IPS-NIHi7 (cell line): ENCODE results near the gene MBD3.

Experiments
- DNase-seq: peaks from one replicate; pipeline ENCODE4 v3.0.0; 2012; ENCODE audit warnings: mixed read lengths; ENCODE audit errors: extremely low spot score

The MBD3 gene

DNA sequence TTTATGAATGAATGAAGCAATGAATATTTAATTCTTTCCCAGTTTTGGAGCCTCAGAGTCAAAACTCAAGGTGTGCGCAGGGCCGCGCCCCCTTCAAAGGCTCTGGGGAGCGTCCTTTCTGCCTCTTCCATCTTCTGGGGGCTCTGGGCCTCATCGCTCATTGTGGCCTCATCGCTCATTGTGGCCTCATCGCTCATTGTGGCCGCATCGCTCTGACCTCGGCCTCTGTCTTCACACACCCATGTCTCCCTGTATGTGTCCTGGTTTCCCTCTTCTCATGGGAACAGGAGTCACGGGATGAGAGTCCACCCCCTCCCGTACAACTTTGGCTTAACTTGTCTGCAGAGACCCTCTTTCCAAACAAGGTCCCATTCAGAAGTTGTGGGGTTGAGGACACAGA is 21.3 kb downstream of the MBD3 start:
- no peak for DNase-seq

DNA sequence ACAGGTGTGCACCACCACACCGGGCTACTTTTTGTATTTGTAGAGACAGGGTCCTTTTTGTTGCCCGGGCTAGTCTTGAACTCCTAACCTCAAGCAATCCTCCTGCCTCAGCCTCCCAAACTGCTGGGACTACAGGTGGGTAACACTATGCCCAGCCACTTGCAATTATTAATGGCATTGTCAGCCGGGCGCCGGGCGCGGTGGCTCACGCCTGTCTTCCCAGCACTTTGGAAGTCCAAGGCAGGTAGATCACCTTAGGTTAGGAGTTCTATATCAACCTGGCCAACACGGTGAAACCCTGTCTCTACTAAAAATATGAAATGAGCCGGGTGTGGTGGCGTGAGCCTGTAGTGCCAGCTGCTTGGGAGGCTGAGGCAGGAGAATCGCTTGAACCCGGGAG is 21.8 kb downstream of the MBD3 start:
- DNase-seq, result no peak

DNA sequence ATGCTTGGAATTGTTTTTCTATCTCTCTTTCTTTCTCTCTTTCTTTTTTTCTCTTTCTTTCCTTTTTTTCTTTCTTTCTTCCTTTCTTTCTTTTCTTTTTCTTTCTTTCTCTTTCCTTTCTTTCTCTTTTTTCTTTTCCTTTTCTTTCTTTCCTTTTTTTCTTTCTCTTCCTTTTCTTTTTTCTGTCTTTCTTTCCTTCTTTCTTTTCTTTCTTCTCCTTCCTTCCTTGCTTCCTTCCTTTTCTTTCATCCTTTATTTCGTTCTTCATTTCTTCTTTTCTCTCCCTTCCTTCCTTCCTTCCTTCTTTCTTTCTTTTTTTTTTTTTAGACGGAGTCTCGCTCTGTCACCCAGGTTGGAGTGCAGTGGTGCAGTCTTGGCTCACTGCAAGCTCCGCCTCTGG is 22.7 kb downstream of the MBD3 start:
- no peak for DNase-seq

DNA sequence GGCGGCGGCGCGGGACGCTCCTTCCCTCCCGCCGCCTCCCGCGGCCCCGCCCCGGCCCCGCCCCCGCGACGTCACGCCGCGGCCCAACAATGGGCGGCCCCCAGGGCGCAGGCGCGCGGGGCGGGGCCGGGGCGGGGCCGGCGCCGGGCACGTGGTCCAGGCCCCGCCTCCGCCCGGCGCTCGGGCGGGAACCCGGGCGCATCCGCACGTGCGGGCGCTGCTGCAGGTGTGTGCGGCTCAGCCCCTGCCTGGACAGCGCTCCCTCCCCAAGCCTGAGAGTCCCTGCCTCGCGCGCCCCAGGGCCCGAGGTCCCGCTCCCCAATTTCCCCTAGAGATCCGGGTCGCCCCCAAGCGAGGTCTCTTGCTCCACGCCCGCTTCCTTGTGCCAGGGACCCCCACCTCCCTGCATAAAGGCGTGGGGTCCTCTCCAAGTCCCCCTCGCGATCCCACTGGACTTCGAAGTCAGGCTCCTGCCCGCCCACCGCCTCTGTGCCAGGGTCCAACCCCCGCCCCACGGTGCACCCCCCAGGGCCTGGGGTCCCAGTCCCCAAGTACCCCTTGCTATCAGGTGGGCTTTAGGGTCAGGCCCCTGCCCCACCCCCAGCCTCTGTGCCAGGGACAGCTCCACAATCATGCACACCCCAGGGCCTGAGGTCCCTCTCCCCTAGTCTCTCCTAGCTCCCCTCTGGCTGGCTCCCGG is 24.2 kb downstream of the MBD3 start, which contains the start of gene MEX3D:
Gene MEX3D, minus strand, starts transcription at position 6 of the 700 bp plus-strand sequence. CDS start 267 bp downstream, outside the sequence.
- DNase-seq, result peak; percentile 96

DNA sequence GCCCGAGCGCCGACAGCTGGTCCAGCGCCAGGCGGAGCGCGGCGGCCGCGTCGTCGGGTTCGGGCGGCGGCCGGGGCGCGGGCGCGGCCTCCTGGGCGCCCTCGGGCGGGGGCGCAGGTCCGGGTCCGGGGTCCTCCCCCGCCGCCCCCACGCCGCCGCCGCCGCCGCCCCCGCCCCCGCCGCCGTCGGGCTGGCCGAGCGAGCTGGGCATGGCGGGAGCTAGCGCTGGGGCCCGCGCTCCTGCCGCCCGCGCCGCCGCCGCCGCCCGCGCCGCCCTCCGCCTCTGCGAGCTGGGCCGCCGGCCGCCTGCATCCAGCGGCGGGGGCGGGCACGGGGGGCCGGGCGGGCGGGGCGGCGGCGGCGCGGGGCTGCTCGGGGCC is 24.8 kb downstream of the MBD3 start:
- no peak for DNase-seq

DNA sequence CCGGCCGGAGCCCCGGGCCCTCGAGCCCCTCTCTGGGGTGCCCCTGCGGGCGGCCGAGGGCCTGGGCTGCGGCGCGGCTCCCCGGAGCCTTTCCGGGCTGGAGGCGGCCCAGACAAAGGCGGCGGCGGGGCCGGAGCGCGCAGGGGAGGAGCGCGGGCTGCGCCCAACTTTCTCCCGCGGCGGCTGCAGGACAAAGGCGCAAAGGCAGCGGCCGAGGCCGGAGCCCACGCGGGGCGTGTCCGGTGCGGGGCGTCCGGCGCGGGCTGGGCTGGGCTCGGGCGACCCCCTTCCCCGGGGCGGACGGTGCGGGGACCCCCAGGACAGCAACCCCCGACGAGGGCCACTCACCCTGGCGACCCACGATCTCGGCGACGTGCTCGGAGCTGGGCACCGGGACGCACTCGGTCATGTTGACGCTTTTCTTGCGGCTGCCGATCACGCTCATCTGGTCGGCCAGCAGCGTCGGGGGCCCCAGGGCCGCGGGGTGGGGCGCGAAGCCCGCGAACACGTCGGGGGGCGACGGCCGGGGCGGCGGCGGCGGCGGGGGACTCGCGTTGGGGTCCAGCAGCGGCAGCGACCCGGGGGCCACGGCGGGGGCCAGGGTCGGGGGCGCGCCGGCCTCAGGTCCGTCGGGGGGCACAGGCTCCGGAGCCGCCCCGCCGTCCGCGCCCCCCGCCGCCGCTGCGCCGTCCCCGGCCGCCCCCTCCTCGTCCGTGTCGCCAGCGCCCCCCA is 25.4 kb downstream of the MBD3 start:
- DNase-seq, result no peak

DNA sequence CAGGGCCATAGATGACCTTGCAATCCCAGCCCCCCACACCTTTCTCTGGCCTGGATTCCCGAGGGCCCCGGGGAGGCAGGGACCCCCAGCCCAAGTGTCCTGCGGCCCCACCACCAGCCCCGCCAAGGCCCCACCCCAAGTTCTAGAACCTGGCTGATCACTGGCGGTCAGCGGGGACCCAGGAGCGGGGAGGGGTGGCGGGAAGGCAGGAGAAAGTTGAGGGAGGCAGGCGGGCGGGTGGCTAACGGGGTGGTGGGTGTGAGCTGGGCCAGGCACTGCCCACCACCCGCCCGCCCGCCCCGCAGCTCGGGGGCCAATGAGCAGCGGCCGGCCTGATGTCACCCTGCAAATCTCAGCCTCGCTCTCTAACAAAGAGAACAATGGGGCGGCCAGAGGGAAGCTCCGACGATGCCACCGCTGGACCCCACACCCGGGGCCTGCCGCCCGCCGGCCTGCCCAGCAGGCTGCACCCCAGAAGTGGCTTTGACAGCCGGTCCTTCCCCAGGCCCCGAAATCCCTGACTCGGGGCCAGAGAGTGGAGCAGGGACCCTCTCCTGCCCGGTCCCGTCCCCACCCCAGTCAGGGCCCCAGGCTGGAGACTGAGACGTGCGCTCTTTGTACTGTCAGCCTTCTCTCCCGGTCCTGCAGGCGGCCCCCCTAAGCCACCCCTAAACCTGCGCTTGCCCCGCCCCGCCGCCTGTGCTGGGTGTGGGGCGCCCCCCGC is 26.1 kb downstream of the MBD3 start:
- DNase-seq, result peak; percentile 95

DNA sequence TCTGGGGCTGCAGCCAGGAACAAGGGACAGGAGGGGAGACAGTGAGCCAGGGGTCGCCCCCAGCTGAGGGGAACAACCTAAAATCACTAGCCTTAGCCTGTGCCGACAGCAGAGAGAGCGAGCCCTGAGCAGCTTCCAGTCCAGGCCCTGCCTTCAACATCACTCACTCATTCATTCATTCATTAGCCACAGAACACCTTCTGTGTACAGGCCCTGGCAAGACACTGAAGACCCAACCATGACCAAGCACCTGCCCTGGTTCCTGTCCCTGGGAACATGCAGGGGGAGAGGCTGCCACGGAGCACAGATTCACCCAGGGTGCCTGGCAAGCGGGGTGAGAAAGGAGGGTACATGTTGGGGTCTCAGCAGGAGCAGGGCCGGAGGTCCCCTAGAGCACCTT is 29.4 kb downstream of the MBD3 start:
- no peak for DNase-seq

DNA sequence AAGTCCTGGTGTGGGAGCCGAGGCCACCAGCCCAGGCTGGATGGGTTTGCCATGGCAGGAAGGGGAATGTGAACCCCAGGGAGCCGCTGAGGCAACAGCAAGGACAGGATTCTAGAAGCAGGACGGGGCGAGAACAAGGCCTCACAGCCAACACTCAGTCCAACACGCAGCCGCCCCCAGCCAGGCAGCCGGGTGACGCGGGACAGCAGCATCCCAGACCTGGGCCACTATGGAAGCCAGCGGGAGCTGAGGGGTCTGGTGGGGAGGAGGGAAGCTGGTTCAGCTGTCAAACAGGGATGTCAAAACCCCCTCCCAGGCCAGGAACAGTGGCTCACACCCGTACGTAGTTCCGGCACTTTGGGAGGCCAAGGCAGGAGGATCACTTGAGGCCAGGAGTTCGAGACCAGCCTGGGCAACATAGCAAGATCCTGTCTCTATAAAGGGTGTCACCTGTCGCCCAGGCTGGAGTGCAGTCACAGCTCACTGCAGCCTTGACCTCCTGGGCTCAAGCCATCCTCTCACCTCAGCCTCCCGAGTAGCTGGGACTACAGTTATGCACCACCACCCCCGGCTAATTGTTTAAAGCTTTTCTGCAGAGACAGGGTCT is 31.3 kb downstream of the MBD3 start:
- no peak for DNase-seq

DNA sequence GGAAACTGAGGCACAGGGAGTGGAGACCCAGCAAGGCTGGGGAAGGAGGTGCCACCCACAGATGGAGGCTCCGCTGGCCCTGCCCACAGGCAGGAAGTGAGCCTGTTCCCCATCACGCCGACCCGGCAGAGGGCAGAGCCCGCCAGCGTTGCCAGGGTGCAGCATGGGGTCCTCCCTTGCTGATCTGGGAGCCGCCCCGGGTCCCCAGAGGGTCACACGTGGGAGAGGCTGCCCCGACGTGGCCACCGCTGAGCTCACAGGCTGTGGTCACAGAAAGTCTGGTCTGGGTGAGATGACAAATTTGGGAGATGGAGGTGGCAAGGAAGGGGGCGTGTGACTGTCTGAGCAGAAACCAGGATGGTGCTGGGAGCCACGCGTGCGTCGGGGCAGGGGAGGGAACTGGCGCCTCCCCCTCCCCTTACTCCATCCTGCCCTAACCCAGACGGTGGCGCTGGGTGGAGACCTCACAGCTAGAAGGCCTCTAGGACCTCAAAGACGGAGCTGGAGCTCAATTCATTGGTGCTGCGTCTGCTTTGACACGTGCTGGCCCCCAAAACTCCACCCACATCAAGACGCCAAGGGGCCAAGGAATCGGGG is 32.3 kb downstream of the MBD3 start:
- DNase-seq, result no peak

DNA sequence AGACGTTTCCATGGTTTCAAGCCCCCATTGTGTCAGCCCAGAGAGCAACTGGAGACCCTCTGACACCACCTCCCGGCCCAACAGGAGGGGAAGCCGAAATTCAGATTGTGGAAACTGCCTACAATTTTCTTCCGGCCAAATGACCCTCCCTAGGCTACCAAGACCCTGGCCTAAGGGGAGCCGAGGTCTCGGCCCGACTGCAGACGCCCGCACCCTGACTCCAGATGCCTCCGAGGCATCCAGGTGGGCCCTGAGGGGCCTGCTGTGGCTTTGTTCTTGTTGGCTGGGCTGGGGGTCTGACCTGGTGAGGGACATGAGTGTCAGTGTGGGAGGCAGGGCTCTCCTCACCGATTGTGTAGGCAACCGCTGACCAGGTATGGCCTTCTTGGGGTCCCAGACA is 34.1 kb downstream of the MBD3 start:
- no peak for DNase-seq

DNA sequence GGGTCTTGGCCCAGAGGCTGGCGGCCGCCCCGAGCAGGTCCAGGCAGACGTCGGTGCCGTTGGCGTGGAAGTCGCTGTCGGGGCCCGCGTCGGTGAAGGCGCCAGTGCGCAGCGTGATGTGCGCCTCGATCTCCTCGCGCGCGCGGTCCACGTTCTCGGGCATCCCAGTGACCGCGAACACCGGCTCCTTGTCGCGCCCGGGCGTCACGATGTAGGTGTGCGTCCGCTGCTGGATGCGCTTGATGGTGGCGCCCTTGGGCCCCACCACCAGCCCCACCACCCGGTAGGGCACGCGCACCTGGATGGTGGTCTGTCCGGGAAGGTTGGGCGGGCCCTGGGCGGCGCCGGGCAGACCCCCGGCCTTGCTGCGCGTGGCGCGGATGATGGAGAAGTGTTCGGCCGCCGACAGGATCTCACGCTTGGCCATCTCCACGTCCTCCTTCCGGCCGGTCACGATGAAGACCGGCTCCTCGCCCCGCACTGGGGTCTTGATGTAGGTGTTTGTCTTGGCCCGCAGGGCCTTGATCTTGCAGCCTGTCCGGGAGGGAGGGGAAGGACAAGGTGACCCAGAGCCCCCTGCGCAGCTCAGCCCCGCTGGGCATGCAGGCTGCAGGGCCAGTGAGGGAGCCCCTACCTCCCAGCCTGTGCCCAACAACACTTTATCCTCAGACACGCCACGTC is 36.1 kb downstream of the MBD3 start:
- no peak for DNase-seq

DNA sequence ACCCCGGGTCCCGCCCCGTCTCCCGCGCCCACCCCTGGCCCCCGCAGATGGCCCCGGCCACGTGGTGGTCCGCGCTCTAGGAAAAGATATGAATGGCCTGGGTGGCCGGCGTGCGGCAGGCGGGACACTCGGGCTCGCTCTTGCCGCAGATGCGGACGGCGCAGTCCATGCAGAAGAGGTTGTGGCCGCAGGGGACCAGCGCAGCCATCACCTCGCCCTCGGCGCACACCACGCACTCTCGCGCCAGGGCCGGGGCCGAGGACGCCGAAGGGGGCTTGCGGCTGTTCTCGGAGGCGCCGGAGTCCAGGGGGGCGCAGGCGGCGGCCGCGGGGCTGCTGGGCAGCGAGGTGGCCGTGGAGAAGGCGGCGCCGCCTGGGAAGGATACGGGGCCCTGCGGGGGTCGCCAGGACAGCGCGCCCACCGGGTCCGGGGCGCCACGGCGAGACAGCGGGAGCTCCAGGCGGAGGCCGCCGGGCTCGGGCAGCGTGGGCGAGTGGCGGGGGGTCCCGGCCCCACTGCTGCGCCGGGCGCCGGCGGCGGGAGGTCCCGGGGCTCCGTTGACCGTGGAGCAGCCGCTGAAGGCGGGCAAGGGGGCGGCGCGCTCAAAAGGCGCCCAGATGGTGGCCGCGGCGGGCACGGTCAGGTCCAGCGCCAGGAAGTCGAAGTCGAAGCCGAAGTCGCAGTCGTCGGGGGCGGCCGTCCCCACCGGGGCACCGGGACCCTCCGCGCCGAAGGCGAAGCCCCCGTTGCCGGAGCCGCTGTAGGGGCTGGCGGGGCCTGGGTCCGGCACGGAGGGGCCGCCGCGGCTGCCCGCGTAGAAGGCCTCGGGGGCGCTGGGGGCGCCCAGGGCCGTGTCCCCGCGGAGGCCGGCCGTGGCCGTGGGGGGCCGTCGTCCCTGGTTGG is 36.9 kb downstream of the MBD3 start:
- no peak for DNase-seq

DNA sequence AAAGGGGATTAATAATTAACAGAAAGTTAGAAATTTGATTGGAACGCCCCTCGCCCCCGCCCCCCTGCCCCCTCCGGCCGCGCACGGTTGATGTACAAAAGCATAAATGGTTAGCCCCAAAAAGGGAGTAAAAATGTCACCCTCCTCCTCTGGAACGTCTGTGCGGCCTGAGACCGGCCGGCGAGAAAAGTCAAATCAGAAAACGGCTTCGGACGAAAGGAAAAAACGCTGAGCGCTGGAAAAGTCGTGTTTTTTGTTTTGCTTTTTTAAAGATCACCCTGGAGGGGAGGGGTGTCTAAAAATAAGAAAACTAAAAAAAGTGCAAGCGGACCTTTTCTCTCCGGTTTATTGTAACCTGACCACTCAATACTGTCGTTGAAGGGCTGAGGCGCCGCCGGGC is 37.7 kb downstream of the MBD3 start:
- DNase-seq, result no peak

DNA sequence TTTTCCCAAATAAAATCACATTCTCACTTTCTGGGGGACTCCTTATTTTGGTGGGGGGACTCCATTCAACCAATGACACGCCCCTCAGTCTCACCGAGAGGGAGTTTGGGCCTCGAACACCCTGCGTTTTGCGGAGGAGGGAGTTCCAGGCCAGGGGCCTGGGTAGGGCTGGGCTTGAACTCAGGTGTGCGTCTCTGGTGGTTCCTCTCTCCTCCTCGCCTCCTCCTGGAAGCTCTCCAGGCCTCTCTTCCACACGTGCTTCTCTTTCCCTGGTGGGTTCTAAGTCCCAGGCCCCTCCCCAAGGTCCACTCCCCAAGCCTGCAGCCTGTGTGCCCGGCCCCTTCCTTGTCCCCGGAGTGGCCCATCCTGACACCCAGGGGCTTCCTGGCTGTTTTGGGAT is 39.2 kb downstream of the MBD3 start:
- no peak for DNase-seq

DNA sequence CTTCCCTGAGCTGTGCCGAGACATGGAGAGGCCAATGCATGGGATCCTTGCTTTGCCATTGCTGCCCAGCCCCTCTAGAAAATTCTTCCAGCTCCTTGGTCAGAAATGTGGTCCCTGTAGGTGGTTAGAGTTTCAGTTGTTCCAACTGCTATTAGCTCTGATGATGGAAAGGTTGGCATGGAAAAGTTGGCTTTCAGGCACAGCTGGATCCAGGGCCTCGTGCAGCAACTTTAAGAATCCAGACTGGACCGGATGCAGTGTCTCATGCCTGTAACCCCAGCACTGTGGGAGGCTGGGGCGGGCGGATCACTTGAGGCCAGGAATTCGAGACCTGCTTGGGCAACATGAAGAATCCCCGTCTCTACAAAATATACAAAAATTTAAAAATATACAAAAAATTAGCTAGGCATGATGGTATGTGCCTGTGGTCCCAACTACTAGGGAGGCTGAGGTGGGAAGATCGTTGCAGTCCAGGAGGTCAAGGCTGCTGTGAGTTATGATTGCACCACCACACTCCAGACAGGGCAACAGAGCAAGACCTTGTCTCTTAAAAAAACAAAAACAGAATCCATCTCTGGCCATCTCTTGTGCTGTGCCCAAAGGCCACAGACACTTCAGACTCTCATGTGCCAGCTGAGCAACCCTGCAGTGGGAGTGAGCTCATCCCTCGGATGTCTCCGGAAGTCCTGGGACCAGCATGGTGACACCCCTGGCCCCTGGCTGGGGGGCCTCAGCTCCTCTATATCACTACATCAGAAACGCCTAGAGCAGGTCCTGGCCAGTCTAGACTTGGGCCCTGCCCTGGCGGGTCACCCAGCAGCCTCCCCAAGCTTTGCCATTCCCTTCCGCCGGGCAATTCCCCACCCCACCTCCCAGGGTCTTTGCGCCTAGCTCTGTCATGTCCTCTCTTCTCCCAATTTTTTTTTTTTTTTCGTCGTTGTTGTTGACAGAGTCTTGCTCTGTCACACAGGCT is 41.3 kb downstream of the MBD3 start:
- no peak for DNase-seq

DNA sequence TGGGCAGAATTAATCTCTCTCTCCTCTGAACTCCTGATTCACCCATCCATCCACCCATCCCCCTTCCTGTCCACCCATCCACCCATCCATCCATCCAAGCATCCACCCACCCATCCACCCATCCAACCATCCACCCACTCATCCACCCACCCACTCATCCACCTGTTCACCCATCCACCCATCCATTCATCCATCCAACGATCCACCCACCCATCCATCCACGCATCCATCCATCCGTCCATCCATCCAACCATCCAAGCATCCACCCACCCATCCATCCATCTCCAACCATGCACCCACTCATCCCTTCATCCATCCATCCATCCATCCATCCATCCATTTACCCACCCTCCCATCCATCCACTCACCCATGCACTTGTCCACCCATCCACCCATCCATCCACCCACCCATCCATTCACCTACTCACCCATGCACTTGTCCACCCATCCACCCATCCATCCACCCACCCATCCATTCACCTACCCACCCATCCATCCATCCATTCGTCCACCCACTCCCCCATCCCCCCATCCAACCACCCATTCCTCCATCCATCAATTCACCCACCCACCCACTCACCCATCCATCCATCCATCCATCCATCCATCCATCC is 43.2 kb downstream of the MBD3 start:
- no peak for DNase-seq

DNA sequence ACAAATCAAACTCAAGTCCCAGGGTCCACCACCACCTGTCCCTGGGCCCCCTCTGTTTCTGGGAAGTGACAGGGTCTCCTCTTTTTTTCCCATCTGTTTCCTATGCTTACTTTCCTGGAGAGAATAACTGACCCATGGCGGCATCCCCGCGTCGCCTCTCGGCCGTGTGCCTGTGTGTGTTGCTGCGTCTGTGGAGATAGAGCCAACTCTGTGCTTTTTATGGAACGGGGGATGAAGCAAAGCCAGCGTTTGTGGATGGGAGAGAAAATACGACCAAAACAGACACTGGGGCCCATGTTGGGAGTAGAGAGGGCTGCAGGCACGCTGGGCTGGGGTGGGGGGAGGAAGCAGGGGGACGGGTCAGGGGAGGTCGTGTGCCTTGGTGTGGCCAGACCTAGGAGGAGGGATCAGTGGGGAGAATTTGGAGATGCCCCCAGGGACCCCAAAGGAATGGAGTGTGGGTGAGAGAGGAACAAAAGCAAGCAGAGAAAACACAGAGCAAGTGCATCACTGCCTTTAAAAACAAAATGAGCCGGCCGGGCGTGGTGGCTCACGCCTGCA is 52.2 kb downstream of the MBD3 start:
- DNase-seq, result no peak
